GM12892 (cell line): Measurements from ENCODE around the gene CTNNA3.

Source experiments
- POLR2A ChIP-seq: IDR thresholded peaks from 2 replicates; pipeline ENCODE4 v1.6.1; 2011; ENCODE audit warnings: low read depth, low read length, control low read depth
- POLR2AphosphoS5 ChIP-seq: IDR thresholded peaks from 2 replicates; pipeline ENCODE4 v1.6.1; 2011; ENCODE audit warnings: low read depth, low read length, control low read depth

GRCh38 chr10:67527351-67527750, 168.6 kb downstream of the CTNNA3 start:
- TF ChIP-seq POLR2AphosphoS5 (no peak), POLR2A (no peak)
